Mesendoderm (in vitro differentiated cells): ENCODE measurements around the gene ANKRD31.

Experiments used
- DNase-seq: peaks from one replicate; pipeline ENCODE4 v3.0.0; 2013
- H2AK5ac ChIP-seq: 2 replicates; pipeline ENCODE4 v1.6.1; 2013; ENCODE audit warnings: low read length, inconsistent platforms
- H2BK120ac ChIP-seq: 2 replicates; pipeline ENCODE4 v1.6.1; 2013; ENCODE audit warnings: low read depth, mild to moderate bottlenecking, low read length, moderate library complexity, mixed read lengths
- H2BK15ac ChIP-seq: replicated peaks from 2 replicates; pipeline ENCODE4 v1.6.1; 2013; ENCODE audit warnings: low read depth, mild to moderate bottlenecking, moderate library complexity
- H2BK5ac ChIP-seq: 2 replicates; pipeline ENCODE4 v1.6.1; 2013; ENCODE audit warnings: low read length, inconsistent platforms
- H3K18ac ChIP-seq: 2 replicates; pipeline ENCODE4 v1.6.1; 2013; ENCODE audit warnings: mild to moderate bottlenecking, low read length, mixed read lengths
- H3K23ac ChIP-seq: one replicate; pipeline ENCODE4 v1.6.1; 2013; ENCODE audit warnings: low read length
- H3K27ac ChIP-seq: 2 replicates; pipeline ENCODE4 v1.5.1; 2013; ENCODE audit warnings: low read depth, mild to moderate bottlenecking, inconsistent platforms, low read length, moderate library complexity
- H3K27me3 ChIP-seq: 2 replicates; pipeline ENCODE4 v1.6.1; 2013; ENCODE audit warnings: low read length, control low read depth, mild to moderate bottlenecking, inconsistent platforms; ENCODE audit not compliant: insufficient read depth, poor library complexity
- H3K36me3 ChIP-seq: 2 replicates; pipeline ENCODE4 v1.6.1; 2013; ENCODE audit warnings: low read length, inconsistent platforms; ENCODE audit not compliant: control insufficient read depth, insufficient read depth
- H3K4ac ChIP-seq: one replicate; pipeline ENCODE4 v1.6.1; 2013; ENCODE audit warnings: low read depth, mild to moderate bottlenecking, low read length, moderate library complexity
- H3K4me1 ChIP-seq: 2 replicates; pipeline ENCODE4 v1.6.1; 2013; ENCODE audit warnings: low read depth, low read length, inconsistent platforms; ENCODE audit not compliant: control insufficient read depth
- H3K4me2 ChIP-seq: 2 replicates; pipeline ENCODE4 v1.6.1; 2013; ENCODE audit warnings: low read length
- H3K4me3 ChIP-seq: 2 replicates; pipeline ENCODE4 v1.5.1; 2013; ENCODE audit warnings: mild to moderate bottlenecking, low read length
- H3K56ac ChIP-seq: one replicate; pipeline ENCODE4 v1.6.1; 2013; ENCODE audit warnings: low read length
- H3K79me1 ChIP-seq: 2 replicates; pipeline ENCODE4 v1.6.1; 2013; ENCODE audit warnings: low read length, inconsistent platforms
- H3K79me2 ChIP-seq: 2 replicates; pipeline ENCODE4 v1.6.1; 2013; ENCODE audit warnings: mild to moderate bottlenecking, low read length; ENCODE audit not compliant: control insufficient read depth, insufficient read depth
- H3K9ac ChIP-seq: 2 replicates; pipeline ENCODE4 v1.6.1; 2013; ENCODE audit warnings: low read length, inconsistent platforms
- H4K5ac ChIP-seq: one replicate; pipeline ENCODE4 v1.6.1; 2013; ENCODE audit warnings: low read length
- H4K8ac ChIP-seq: one replicate; pipeline ENCODE4 v1.6.1; 2013; ENCODE audit warnings: low read depth, mild to moderate bottlenecking, control low read depth, low read length, moderate library complexity
- WGBS: extraction: QIAGEN DNeasy Blood & Tissue Kit; methylation state at CpG from one replicate; pipeline ENCODE4 v1.1.7; 2013; ENCODE audit warnings: low lambda C conversion rate, missing lambda C conversion rate; ENCODE audit not compliant: insufficient coverage; ENCODE audit errors: extremely low coverage; 5-methylcytosine and 5-hydroxymethylcytosine counted together

The ANKRD31 gene

GRCh38 chr5:75042522-75042921 is 194.2 kb downstream of the ANKRD31 start:
- Histone ChIP-seq H3K4me2 (no peak overlapping the region), H3K4ac (no peak overlapping the region), H3K4me3 (no peak overlapping the region), H3K9ac (no peak overlapping the region), H3K27ac (no peak overlapping the region), H3K27me3 (no peaks in the 10 kb centered on the region), H4K5ac (no peak overlapping the region), H2BK120ac (no peak overlapping the region), H3K79me2 (no peaks in the 10 kb centered on the region), H3K56ac (no peak overlapping the region), H3K18ac (no peak overlapping the region), H4K8ac (no peak overlapping the region), H3K36me3 (peaks cover 1% of the 10 kb centered on the region), H3K4me1 (no peaks in the 10 kb centered on the region), H3K79me1 (no peaks in the 10 kb centered on the region), H3K23ac (no peak overlapping the region), H2AK5ac (no peak overlapping the region), H2BK15ac (no peak overlapping the region), H2BK5ac (no peak overlapping the region)
- DNase-seq = no peak
- WGBS = no CpG with 5 or more reads among the region's 1 CpG

GRCh38 chr5:75040973-75041372 is 195.7 kb downstream of the ANKRD31 start:
- Histone ChIP-seq H3K36me3 (peaks cover 1% of the 10 kb centered on the region), H3K23ac (no peak overlapping the region), H4K8ac (no peak overlapping the region), H3K27ac (no peak overlapping the region), H2BK120ac (no peak overlapping the region), H3K18ac (no peak overlapping the region), H3K27me3 (no peaks in the 10 kb centered on the region), H3K4me2 (no peak overlapping the region), H3K79me1 (no peaks in the 10 kb centered on the region), H2BK5ac (no peak overlapping the region), H2BK15ac (no peak overlapping the region), H3K4me3 (no peak overlapping the region), H3K4me1 (no peaks in the 10 kb centered on the region), H2AK5ac (no peak overlapping the region), H3K56ac (no peak overlapping the region), H3K79me2 (no peaks in the 10 kb centered on the region), H3K4ac (no peak overlapping the region), H4K5ac (no peak overlapping the region), H3K9ac (no peak overlapping the region)
- WGBS = no CpG with 5 or more reads among the region's 4 CpGs
- DNase-seq = no peak

GRCh38 chr5:75037106-75037505 is 199.6 kb downstream of the ANKRD31 start:
- no peak overlapping the region for H3K4me3 ChIP-seq
- no peak overlapping the region for H3K18ac ChIP-seq
- no peak overlapping the region for H2BK5ac ChIP-seq
- H3K27me3 ChIP-seq = no peaks in the 10 kb centered on the region
- no peak overlapping the region for H2BK15ac ChIP-seq
- no peak overlapping the region for H3K9ac ChIP-seq
- H3K23ac ChIP-seq = no peak overlapping the region
- no peak overlapping the region for H4K8ac ChIP-seq
- no peaks in the 10 kb centered on the region for H3K79me2 ChIP-seq
- no peaks in the 10 kb centered on the region for H3K79me1 ChIP-seq
- no peak overlapping the region for H2AK5ac ChIP-seq
- no peaks in the 10 kb centered on the region for H3K4me1 ChIP-seq
- no peak overlapping the region for H3K56ac ChIP-seq
- no peak overlapping the region for H2BK120ac ChIP-seq
- no peak overlapping the region for H3K4me2 ChIP-seq
- H4K5ac ChIP-seq = no peak overlapping the region
- no CpG with 5 or more reads among the region's 4 CpGs for WGBS
- no peak overlapping the region for H3K4ac ChIP-seq
- H3K27ac ChIP-seq = no peak overlapping the region
- no peaks in the 10 kb centered on the region for H3K36me3 ChIP-seq
- peak; percentile 95 for DNase-seq

GRCh38 chr5:75034137-75034739 is 202.4 kb downstream of the ANKRD31 start:
- no peak overlapping the region for H2BK5ac ChIP-seq
- no peaks in the 10 kb centered on the region for H3K36me3 ChIP-seq
- H3K4me3 ChIP-seq = no peak overlapping the region
- H4K5ac ChIP-seq = no peak overlapping the region
- H3K4me1 ChIP-seq = no peaks in the 10 kb centered on the region
- no peak overlapping the region for H3K56ac ChIP-seq
- H3K9ac ChIP-seq = no peak overlapping the region
- H2AK5ac ChIP-seq = no peak overlapping the region
- no peak for DNase-seq
- H3K27me3 ChIP-seq = no peaks in the 10 kb centered on the region
- H3K23ac ChIP-seq = no peak overlapping the region
- no peak overlapping the region for H2BK15ac ChIP-seq
- H3K4me2 ChIP-seq = no peak overlapping the region
- H3K79me2 ChIP-seq = no peaks in the 10 kb centered on the region
- no peak overlapping the region for H3K4ac ChIP-seq
- H3K18ac ChIP-seq = no peak overlapping the region
- no peak overlapping the region for H4K8ac ChIP-seq
- H3K27ac ChIP-seq = no peak overlapping the region
- no peaks in the 10 kb centered on the region for H3K79me1 ChIP-seq
- no CpG with 5 or more reads among the region's 6 CpGs for WGBS
- H2BK120ac ChIP-seq = no peak overlapping the region

GRCh38 chr5:75031366-75031765 is 205.3 kb downstream of the ANKRD31 start:
- no peaks in the 10 kb centered on the region for H3K27me3 ChIP-seq
- H3K79me2 ChIP-seq = no peaks in the 10 kb centered on the region
- H3K4me3 ChIP-seq = no peak overlapping the region
- no peaks in the 10 kb centered on the region for H3K4me1 ChIP-seq
- no peak overlapping the region for H2BK15ac ChIP-seq
- H3K9ac ChIP-seq = no peak overlapping the region
- H2BK120ac ChIP-seq = no peak overlapping the region
- H3K56ac ChIP-seq = no peak overlapping the region
- no peak overlapping the region for H4K8ac ChIP-seq
- WGBS = no CpG with 5 or more reads among the region's 3 CpGs
- no peak overlapping the region for H3K27ac ChIP-seq
- no peak overlapping the region for H3K18ac ChIP-seq
- no peaks in the 10 kb centered on the region for H3K36me3 ChIP-seq
- H2BK5ac ChIP-seq = no peak overlapping the region
- no peak overlapping the region for H2AK5ac ChIP-seq
- no peaks in the 10 kb centered on the region for H3K79me1 ChIP-seq
- H3K23ac ChIP-seq = no peak overlapping the region
- H3K4me2 ChIP-seq = no peak overlapping the region
- no peak overlapping the region for H4K5ac ChIP-seq
- DNase-seq = no peak
- H3K4ac ChIP-seq = no peak overlapping the region

- Histone ChIP-seq H2BK120ac (no peak overlapping the region), H3K9ac (no peak overlapping the region), H3K36me3 (no peaks in the 10 kb centered on the region), H3K4me3 (no peak overlapping the region), H3K18ac (no peak overlapping the region), H4K8ac (no peak overlapping the region), H3K27me3 (no peaks in the 10 kb centered on the region), H3K56ac (no peak overlapping the region), H2BK5ac (no peak overlapping the region), H3K27ac (no peak overlapping the region), H3K79me1 (no peaks in the 10 kb centered on the region), H3K4ac (no peak overlapping the region), H3K79me2 (no peaks in the 10 kb centered on the region), H3K4me1 (no peaks in the 10 kb centered on the region), H4K5ac (no peak overlapping the region), H2BK15ac (no peak overlapping the region), H2AK5ac (no peak overlapping the region), H3K23ac (no peak overlapping the region), H3K4me2 (no peak overlapping the region)
- DNase-seq = no peak
- no CpG with 5 or more reads among the region's 3 CpGs for WGBS
Measured at GRCh38 chr5:75028090-75028489, 208.6 kb downstream of the ANKRD31 start.
